Adrenal gland (tissue), 5 donors: ENCODE data around the gene CRYGA.

ENCODE experiments used
- CTCF ChIP-seq, 6 experiments: fragments of 450-650 bp in 4 of 6; fragments of 200-600 bp in 2 of 6; sonication (generic) in 1 of 6; IDR thresholded peaks; 1 replicate in 5 of 6; 2 replicates in 1 of 6; pipeline versions ENCODE4 v1.5.1 to v1.8.0; 2016 to 2021; ENCODE audit warnings: antibody characterized with exemption in 6 of 6, mild to moderate bottlenecking in 2 of 6, moderate library complexity in 1 of 6
- POLR2A ChIP-seq, 2 donors: fragments of 450-650 bp; IDR thresholded peaks; one replicate each; pipeline ENCODE4 v1.6.1; 2017; ENCODE audit warnings: antibody characterized with exemption in 2 of 2, mild to moderate bottlenecking in 2 of 2, moderate library complexity in 1 of 2
- donor health status: DM: no; HTN: no; CAD: no.

- TF ChIP-seq CTCF (IDR thresholded peaks at IDR 0.05), result no peak
- TF ChIP-seq POLR2A (IDR thresholded peaks at IDR 0.05), result no peak
Observed at GRCh38 chr2:208134928-208135586, 28.3 kb downstream of the CRYGA start.
